H1 (cell line): ENCODE data around the gene FAM219A. TPM values are rescaled to one million over a fixed set of nuclear protein-coding genes. Genes with fewer than 3 reads are reported as not detected.

Experiments
- EP300 ChIP-seq, 2 experiments: IDR thresholded peaks; 1 replicate in 1 of 2; 2 replicates in 1 of 2; pipeline ENCODE4 v1.6.1; 2011 to 2012; ENCODE audit warnings: low read depth in 2 of 2, low read length in 2 of 2, mild to moderate bottlenecking in 2 of 2, borderline replicate concordance in 1 of 2, inconsistent platforms in 1 of 2, moderate library complexity in 1 of 2
- MAX ChIP-seq: IDR thresholded peaks from 2 replicates; pipeline ENCODE4 v1.6.1; 2012; ENCODE audit warnings: inconsistent platforms
- SP2 ChIP-seq: IDR thresholded peaks from 2 replicates; pipeline ENCODE4 v1.6.1; 2012; ENCODE audit warnings: mild to moderate bottlenecking, low read length, inconsistent platforms
- TEAD4 ChIP-seq: IDR thresholded peaks from 2 replicates; pipeline ENCODE4 v1.6.1; 2012; ENCODE audit warnings: low read depth, low read length, inconsistent platforms, mixed read lengths
- polyA plus RNA-seq, 7 experiments: library from polyadenylated mRNA; depleted of rRNA in 3 of 7; stranded (reverse) in 5 of 7; unstranded in 2 of 7; fragments of >200 nt in 5 of 7; fragments of 200-250 nt in 2 of 7; gene quantifications; 1 replicate in 5 of 7; 2 replicates in 1 of 7; 4 replicates in 1 of 7; pipeline versions ENCODE4 v1.2.1 to v1.2.3, GENCODE V29; 2011 to 2013; ENCODE audit warnings: missing spikeins in 2 of 7, mixed read lengths in 2 of 7
- total RNA-seq: library from RNA; stranded (reverse); fragmentation: NEBNext Ultra II Directional; extraction: Animal tissue kit (Norgen Biotek cat#: 25700); gene quantifications from 2 replicates; pipeline ENCODE4 v1.2.1, GENCODE V29; 2021

FAM219A gene
- total and polyA plus RNA-seq, 2 of the 8 experiments (the other 6 are each of a cell fraction or from before 2014, with no cell fraction given) = 7.7 to 10.4 TPM

GRCh38 chr9:34490760-34491159 is 32.4 kb upstream of the FAM219A start (continued):
- no peak for TF ChIP-seq EP300 (IDR thresholded peaks at IDR 0.05; ENCODE audit: borderline replicate concordance in 1 of 2, low read depth in 2 of 2, low read length in 2 of 2)
- no peak for TF ChIP-seq TEAD4
- TF ChIP-seq MAX = no peak
- TF ChIP-seq SP2 = no peak
- TF ChIP-seq, all 59 proteins: peak for 0
